Kidney (tissue), 14 donors: ENCODE results near the gene NECAP2. TPM values are rescaled to one million over a fixed set of nuclear protein-coding genes. Genes with fewer than 3 reads are reported as not detected.

Experiments used
- DNase-seq, 5 donors: peaks; one replicate each; pipeline ENCODE4 v3.0.0-alpha.2; 2013 to 2020
- FAIRE-seq: peaks from 2 replicates; lab custom pipeline; 2012; peaks lifted over from hg19 to GRCh38; lab: Jason Lieb, UNC
- H3K27ac ChIP-seq, 2 donors: one replicate each; pipeline ENCODE4 v1.7.0; 2013; ENCODE audit warnings: low read depth in 2 of 2, low read length in 2 of 2, inconsistent platforms in 1 of 2
- H3K27me3 ChIP-seq: one replicate; pipeline ENCODE4 v1.7.1; 2013; ENCODE audit warnings: low read length, inconsistent platforms; ENCODE audit not compliant: control insufficient read depth, insufficient read depth
- H3K36me3 ChIP-seq, 3 donors: one replicate each; pipeline versions ENCODE4 v1.7.0 to v1.7.1; 2013; ENCODE audit warnings: low read length in 3 of 3, control low read depth in 1 of 3, inconsistent platforms in 1 of 3; ENCODE audit not compliant: insufficient read depth in 3 of 3, control insufficient read depth in 2 of 3
- H3K4me1 ChIP-seq, 3 donors: one replicate each; pipeline versions ENCODE4 v1.7.0 to v1.7.1; 2013; ENCODE audit warnings: low read length in 3 of 3, inconsistent platforms in 1 of 3, low read depth in 1 of 3; ENCODE audit not compliant: control insufficient read depth in 2 of 3, insufficient read depth in 2 of 3
- H3K4me3 ChIP-seq, 3 donors: one replicate each; pipeline versions ENCODE4 v1.7.0 to v1.8.1; 2013; ENCODE audit warnings: low read length in 3 of 3, control low read depth in 1 of 3, inconsistent platforms in 1 of 3
- H3K9ac ChIP-seq, 3 donors: one replicate each; pipeline versions ENCODE4 v1.7.0 to v1.7.1; 2013; ENCODE audit warnings: low read length in 3 of 3, control low read depth in 1 of 3, inconsistent platforms in 1 of 3
- H3K9me3 ChIP-seq, 3 donors: one replicate each; pipeline versions ENCODE4 v1.7.0 to v1.7.1; 2013; ENCODE audit warnings: low read length in 3 of 3, control low read depth in 1 of 3, inconsistent platforms in 1 of 3; ENCODE audit not compliant: control insufficient read depth in 2 of 3, insufficient read depth in 1 of 3
- CTCF ChIP-seq: IDR thresholded peaks from 3 replicates; pipeline ENCODE4 v1.5.1; 2012; ENCODE audit warnings: mild to moderate bottlenecking, moderate library complexity, borderline replicate concordance; ENCODE audit not compliant: insufficient read depth; ENCODE audit errors: extremely low read depth
- intact Hi-C: fragments of 100-400 bp; cut with DNase I; formaldehyde crosslinking; loops from one replicate; pipeline ENCODE4 v1.11.1; 2022
- polyA plus RNA-seq: library from polyadenylated mRNA; stranded (reverse); fragments of 350-450 nt; fragmentation: Illumina TruSeq; extraction: RNeasy Lipid Tissue Mini Kit (QIAGEN cat#74804); gene quantifications from one replicate; pipeline ENCODE4 v1.2.3, GENCODE V29; 2014; ENCODE audit warnings: low read depth, low replicate concordance; ENCODE audit not compliant: insufficient read depth
- total RNA-seq: library from RNA; stranded (reverse); fragmentation: NEBNext Ultra II Directional; extraction: Animal tissue kit (Norgen Biotek cat#: 25700); gene quantifications from one replicate; pipeline ENCODE4 v1.2.1, GENCODE V29; 2021
- donor health status: control.
- donor health status: control.
- donor health status: control.
- donor health status: control.
- donor health status: control.
- donor health status: DM: yes; HTN: yes; CAD: no.
- donor health status: Normal renal cell carcinoma (clear cell type).

Gene NECAP2
- total and polyA plus RNA-seq, 2 donors from 2014 or later: 49.9 to 57.4 TPM

GRCh38 chr1:16392740-16393569 is 47.6 kb upstream of the NECAP2 start:
- no peak for TF ChIP-seq CTCF
- peaks cover 0 to 30% (median 13%) of the 10 kb centered on the region in 3 donors for H3K36me3 ChIP-seq
- H3K9ac ChIP-seq: no peak overlapping the region
- no peaks in the 10 kb centered on the region for H3K9me3 ChIP-seq
- no peak for DNase-seq
- H3K27ac ChIP-seq: no peak overlapping the region
- H3K27me3 ChIP-seq: no peaks in the 10 kb centered on the region
- no peak for FAIRE-seq
- intact Hi-C loops: no loop called here
- peaks cover 0 to 22% (median 19%) of the 10 kb centered on the region in 3 donors for H3K4me1 ChIP-seq
- no peak overlapping the region for H3K4me3 ChIP-seq

GRCh38 chr1:16393570-16394521 is 46.7 kb upstream of the NECAP2 start:
- intact Hi-C loops: no loop called here
- TF ChIP-seq CTCF: no peak
- Histone ChIP-seq H3K36me3 (peaks cover 0 to 30% (median 13%) of the 10 kb centered on the region in 3 donors), H3K4me1 (peaks cover 0 to 22% (median 19%) of the 10 kb centered on the region in 3 donors), H3K4me3 (no peak overlapping the region), H3K27me3 (no peaks in the 10 kb centered on the region), H3K27ac (no peak overlapping the region), H3K9ac (no peak overlapping the region), H3K9me3 (no peaks in the 10 kb centered on the region)
- FAIRE-seq (no peak), DNase-seq (no peak)

GRCh38 chr1:16394977-16395376 is 45.5 kb upstream of the NECAP2 start:
- H3K9me3 ChIP-seq: no peaks in the 10 kb centered on the region
- DNase-seq (no peak), FAIRE-seq (no peak)
- TF ChIP-seq CTCF: no peak
- intact Hi-C loops: no loop called here
- no peak overlapping the region for H3K4me3 ChIP-seq
- no peak overlapping the region for H3K9ac ChIP-seq
- peaks cover 0 to 30% (median 13%) of the 10 kb centered on the region in 3 donors for H3K36me3 ChIP-seq
- H3K27ac ChIP-seq: no peak overlapping the region
- H3K4me1 ChIP-seq: peaks cover 0 to 22% (median 16%) of the 10 kb centered on the region in 3 donors
- H3K27me3 ChIP-seq: no peaks in the 10 kb centered on the region
